Measurements from ENCODE around the gene KRT77. TPM values are rescaled to one million over a fixed set of nuclear protein-coding genes. Genes with fewer than 3 reads are reported as not detected.

The KRT77 gene
- total RNA-seq, 3 donors from 2014 or later (not counting 1 experiment from before 2014, with no cell fraction given): not detected

- peaks cover 9 to 22% of the 10 kb centered on the region in 2 donors for H3K4me1 Mint-ChIP-seq
- no peak overlapping the region for H3K4me3 Mint-ChIP-seq
- H3K27me3 Mint-ChIP-seq (ENCODE audit: low read depth in 2 of 2): peaks cover 16 to 18% of the 10 kb centered on the region in 2 donors
- H3K4me3 ChIP-seq (ENCODE audit: low read length): no peak overlapping the region
- H3K27me3 ChIP-seq (ENCODE audit: control insufficient read depth, insufficient read depth, low read length): peaks cover 4% of the 10 kb centered on the region
- H3K9me3 ChIP-seq (ENCODE audit: control insufficient read depth, insufficient read depth, low read length): no peaks in the 10 kb centered on the region
- DNase-seq (peak in 1 of 2 donors; percentile 33), ATAC-seq (no peak)
- intact Hi-C loops (cut with micrococcal nuclease): no loop called here
- H3K9me3 Mint-ChIP-seq: no peaks in the 10 kb centered on the region
- no peaks in the 10 kb centered on the region for H3K36me3 Mint-ChIP-seq
- WGBS (ENCODE audit: insufficient coverage): 95% methylated on average over 2 of the region's 4 CpGs
- TF ChIP-seq CTCF (IDR thresholded peaks at IDR 0.05): no peak
- no peak overlapping the region for H3K27ac Mint-ChIP-seq
- H3K36me3 ChIP-seq (ENCODE audit: control insufficient read depth, insufficient read depth, low read length): no peaks in the 10 kb centered on the region
- H3K27ac ChIP-seq (ENCODE audit: low read length): no peak overlapping the region
- no peaks in the 10 kb centered on the region for H3K4me1 ChIP-seq (ENCODE audit: control insufficient read depth, insufficient read depth, low read length)
These were observed 4.7 kb upstream of the KRT77 start for GRCh38 chr12:52708010-52708409.

GRCh38 chr12:52704464-52704863 is 1.1 kb upstream of the KRT77 start:
- ATAC-seq (no peak), DNase-seq (no peak)
- intact Hi-C loops (cut with micrococcal nuclease): no loop called here
- Mint-ChIP-seq H3K9me3 (no peaks in the 10 kb centered on the region), H3K4me1 (peaks cover 9 to 22% of the 10 kb centered on the region in 2 donors), H3K36me3 (no peaks in the 10 kb centered on the region), H3K4me3 (no peak overlapping the region), H3K27me3 (ENCODE audit: low read depth in 2 of 2) (peaks cover 14 to 32% of the 10 kb centered on the region in 2 donors), H3K27ac (no peak overlapping the region)
- Histone ChIP-seq H3K36me3 (ENCODE audit: control insufficient read depth, insufficient read depth, low read length) (no peaks in the 10 kb centered on the region), H3K27me3 (ENCODE audit: control insufficient read depth, insufficient read depth, low read length) (no peaks in the 10 kb centered on the region), H3K27ac (ENCODE audit: low read length) (no peak overlapping the region), H3K9me3 (ENCODE audit: control insufficient read depth, insufficient read depth, low read length) (no peaks in the 10 kb centered on the region), H3K4me1 (ENCODE audit: control insufficient read depth, insufficient read depth, low read length) (no peaks in the 10 kb centered on the region), H3K4me3 (ENCODE audit: low read length) (no peak overlapping the region)
- TF ChIP-seq CTCF (IDR thresholded peaks at IDR 0.05): no peak
- 87% methylated on average over 6 of the region's 7 CpGs for WGBS (ENCODE audit: insufficient coverage)

GRCh38 chr12:52703878-52704277 is 554 bp upstream of the KRT77 start:
- Histone ChIP-seq H3K9me3 (ENCODE audit: control insufficient read depth, insufficient read depth, low read length) (no peaks in the 10 kb centered on the region), H3K4me3 (ENCODE audit: low read length) (no peak overlapping the region), H3K27me3 (ENCODE audit: control insufficient read depth, insufficient read depth, low read length) (no peaks in the 10 kb centered on the region), H3K4me1 (ENCODE audit: control insufficient read depth, insufficient read depth, low read length) (no peaks in the 10 kb centered on the region), H3K36me3 (ENCODE audit: control insufficient read depth, insufficient read depth, low read length) (no peaks in the 10 kb centered on the region), H3K27ac (ENCODE audit: low read length) (no peak overlapping the region)
- Mint-ChIP-seq H3K27me3 (ENCODE audit: low read depth in 2 of 2) (peaks cover 14 to 32% of the 10 kb centered on the region in 2 donors), H3K9me3 (no peaks in the 10 kb centered on the region), H3K4me3 (no peak overlapping the region), H3K36me3 (no peaks in the 10 kb centered on the region), H3K4me1 (peaks cover 9 to 22% of the 10 kb centered on the region in 2 donors), H3K27ac (no peak overlapping the region)
- intact Hi-C loops (cut with micrococcal nuclease): no loop called here
- DNase-seq: no peak
- peak in 1 of 3 donors; percentile 67 for ATAC-seq
- 43% methylated on average over 1 of the region's 1 CpG for WGBS (ENCODE audit: insufficient coverage)
- no peak for TF ChIP-seq CTCF (IDR thresholded peaks at IDR 0.05)

- Mint-ChIP-seq H3K27me3 (ENCODE audit: low read depth in 2 of 2) (peaks cover 14 to 24% of the 10 kb centered on the region in 2 donors), H3K4me3 (no peak overlapping the region), H3K36me3 (no peaks in the 10 kb centered on the region), H3K27ac (no peak overlapping the region), H3K4me1 (peaks cover 9 to 17% of the 10 kb centered on the region in 2 donors), H3K9me3 (no peaks in the 10 kb centered on the region)
- Histone ChIP-seq H3K9me3 (ENCODE audit: control insufficient read depth, insufficient read depth, low read length) (no peaks in the 10 kb centered on the region), H3K4me3 (ENCODE audit: low read length) (no peak overlapping the region), H3K27me3 (ENCODE audit: control insufficient read depth, insufficient read depth, low read length) (no peaks in the 10 kb centered on the region), H3K27ac (ENCODE audit: low read length) (no peak overlapping the region), H3K36me3 (ENCODE audit: control insufficient read depth, insufficient read depth, low read length) (no peaks in the 10 kb centered on the region), H3K4me1 (ENCODE audit: control insufficient read depth, insufficient read depth, low read length) (no peaks in the 10 kb centered on the region)
- no peak for ATAC-seq
- 83% methylated on average over 2 of the region's 2 CpGs for WGBS (ENCODE audit: insufficient coverage)
- no peak for DNase-seq
- no peak for TF ChIP-seq CTCF (IDR thresholded peaks at IDR 0.05)
- intact Hi-C loops (cut with micrococcal nuclease): no loop called here
These were observed 986 bp downstream of the KRT77 start for GRCh38 chr12:52702338-52702737.

Measured in natural killer cell (primary cell).